NCI-H2081 treated with DMSO at 0.1 percent for 48 hours (cell line): ENCODE data around the gene CAB39L.

Experiments used
- DNase-seq: peaks from one replicate; lab custom pipeline; 2025; lab: John Stamatoyannopoulos, UW

Gene CAB39L

DNA sequence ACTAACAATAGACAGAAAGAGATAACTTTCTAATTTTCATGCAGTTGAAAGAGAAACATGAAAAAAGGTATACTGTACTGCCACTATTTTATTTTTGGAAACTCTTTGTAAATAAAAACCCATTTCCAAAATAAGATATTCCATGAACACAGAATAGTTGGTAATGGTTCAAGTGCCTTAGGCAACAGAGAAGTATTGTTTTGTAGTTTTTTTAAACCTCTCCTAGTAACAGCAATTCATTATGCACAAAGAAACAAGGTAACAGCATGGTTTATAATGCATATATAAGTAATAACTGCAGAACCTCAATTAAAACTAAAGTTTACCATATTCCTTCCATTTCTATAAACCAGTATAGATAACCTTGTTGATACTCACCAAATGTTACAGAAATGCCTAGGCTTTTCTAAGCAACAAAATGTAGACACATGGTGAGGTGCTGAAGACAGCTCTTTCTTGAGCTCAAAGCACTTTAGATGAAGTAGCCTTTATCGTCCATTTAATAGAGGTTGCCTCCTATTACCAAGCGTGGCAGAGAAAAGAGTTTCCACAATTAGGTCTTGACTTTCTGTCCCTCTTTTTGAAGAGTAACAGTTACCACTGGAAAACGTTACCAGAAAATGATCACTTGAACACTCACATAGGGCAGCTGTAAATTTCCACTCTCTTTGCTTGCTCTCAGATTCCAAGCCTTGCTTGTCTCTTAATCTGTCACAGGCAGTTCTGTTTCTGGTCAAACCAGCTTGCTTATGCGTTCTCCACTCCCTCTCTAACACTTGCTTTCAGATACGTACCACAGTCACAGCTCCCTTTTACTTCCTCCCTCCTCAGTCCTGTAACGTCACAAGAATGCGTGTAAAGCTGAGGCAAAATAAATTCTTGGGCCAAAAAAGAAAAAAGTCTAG is 42.9 kb downstream of the CAB39L start:
- DNase-seq = no peak

DNA sequence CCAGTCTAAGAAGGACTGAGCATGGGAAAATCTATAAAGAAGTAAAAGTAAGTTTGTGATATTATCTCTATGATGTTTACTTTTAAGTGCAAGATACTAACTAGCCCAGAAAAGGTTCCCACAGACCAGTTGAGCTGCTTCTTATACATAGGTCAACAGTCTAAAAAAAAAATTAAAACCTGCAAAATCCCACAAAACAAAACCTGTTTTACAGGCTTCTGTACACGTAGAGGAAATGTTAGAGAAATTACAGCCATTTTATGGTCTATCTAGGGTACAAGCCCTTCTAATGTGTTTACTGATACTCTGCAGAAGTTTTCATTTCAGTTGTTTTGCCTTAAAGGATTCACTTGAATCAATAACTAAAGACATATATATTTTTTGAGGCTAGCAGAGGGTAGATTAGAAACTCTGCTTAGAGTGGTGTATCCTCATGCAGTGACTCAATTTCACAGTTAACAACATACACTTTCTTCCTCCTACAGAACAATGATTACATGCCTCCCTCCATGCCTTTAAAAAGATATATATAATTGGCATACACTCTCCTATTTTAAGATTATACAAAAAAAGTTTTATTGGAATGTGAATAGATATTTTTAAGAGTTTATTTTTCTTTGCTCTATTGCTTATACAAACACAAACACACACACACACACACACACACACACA is 43.9 kb downstream of the CAB39L start:
- no peak for DNase-seq

DNA sequence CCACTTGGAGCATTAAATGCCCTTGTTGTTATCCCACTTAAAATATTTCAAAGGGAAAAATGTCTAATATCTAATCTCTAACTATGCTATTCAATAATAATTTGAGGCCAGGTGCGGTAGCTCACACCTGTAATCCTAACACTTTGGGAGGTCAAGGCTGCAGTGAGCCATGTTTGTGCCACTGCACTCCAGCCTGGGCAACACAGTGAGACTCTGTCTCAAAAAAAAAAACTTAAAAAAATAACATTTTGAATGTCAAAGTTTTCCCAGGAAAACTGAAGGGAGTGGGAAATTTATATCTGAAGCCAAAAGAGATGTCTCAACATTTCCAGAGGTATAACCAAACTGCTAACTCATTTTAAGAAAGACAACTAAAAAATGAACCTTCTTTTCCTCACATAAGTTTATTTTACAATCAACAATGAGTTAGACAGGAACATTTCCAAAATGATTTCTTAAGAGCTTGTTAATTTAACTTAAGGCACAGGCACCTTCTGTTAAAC is 47.9 kb downstream of the CAB39L start:
- DNase-seq = no peak

DNA sequence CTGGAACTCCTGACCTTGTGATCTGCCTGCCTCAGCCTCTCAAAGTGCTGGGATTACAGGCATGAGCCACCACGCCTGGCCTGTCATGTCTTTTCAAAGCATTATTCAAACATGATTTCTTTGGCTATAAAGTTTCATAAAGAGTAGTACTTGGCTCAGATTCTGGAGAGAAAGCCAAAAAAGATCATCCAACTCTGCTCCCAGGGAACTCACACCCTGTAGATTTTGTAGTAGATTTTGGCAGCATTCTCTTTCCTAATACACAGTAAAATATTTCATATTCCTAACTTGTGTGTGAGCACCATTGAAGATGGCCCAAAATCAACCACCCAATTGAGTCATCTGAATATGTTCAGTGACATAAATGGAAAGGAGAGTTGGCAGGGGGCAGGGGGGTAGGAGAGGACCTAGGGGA is 48.4 kb downstream of the CAB39L start:
- no peak for DNase-seq

DNA sequence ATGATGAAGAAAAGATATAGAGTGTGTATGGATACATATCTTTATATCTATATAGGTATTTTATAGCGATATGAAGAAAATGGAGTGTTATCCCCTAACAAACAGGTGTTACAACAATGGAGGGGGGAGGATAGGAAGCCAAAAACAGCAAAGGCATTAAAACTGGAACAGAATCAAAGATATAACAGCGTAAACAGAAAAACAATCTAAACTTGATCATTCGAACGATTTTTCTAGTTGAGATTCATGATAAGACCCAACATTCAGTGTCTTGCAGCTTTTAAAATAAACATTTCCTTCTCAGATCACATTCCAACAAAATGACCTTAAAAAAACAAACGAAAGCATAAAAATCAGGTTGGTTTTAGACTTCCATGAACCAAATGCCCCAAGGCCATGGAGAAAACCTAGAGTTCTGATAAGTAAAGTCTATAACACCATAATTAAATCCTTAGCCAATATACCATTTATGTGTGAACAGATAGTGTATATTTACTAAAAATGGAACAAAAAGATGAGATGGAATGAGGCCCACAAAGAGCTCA is 55.7 kb downstream of the CAB39L start:
- DNase-seq = no peak

DNA sequence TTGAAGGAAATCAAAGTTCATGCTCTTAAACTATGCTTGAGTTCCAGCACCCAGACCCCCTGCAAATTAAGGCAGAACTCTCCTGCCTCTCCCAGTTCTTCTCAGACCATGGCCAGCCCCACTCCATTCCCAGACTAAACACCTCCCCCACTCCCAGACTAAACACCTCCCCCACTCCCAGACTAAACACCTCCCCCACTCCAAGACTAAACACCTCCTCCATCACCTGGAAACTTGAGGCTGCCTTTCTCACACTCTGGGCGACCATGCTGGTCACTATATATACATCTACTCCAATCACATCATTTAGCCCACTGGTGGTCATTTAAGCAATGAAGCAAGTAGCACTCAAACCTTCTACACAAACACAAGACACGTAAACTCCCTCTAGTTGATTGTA is 57.2 kb downstream of the CAB39L start:
- no peak for DNase-seq

DNA sequence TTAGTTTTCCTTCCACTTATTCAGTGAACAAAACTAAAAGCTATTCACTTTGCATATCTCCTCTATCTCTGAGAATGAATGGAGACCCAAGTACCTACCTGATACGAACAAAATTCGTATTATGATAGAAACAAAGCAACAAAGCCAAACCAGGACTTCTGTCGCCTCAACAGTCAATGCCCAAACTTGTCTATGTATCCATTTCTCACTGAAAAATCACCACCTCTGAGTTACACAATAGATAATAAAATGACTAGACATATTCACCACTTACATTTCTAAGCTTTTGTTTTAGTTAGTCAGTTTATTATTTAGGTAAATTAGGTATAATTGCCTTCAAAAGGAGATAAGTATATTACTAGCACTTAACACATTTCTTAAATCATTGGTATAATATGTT is 67.7 kb downstream of the CAB39L start:
- no peak for DNase-seq

DNA sequence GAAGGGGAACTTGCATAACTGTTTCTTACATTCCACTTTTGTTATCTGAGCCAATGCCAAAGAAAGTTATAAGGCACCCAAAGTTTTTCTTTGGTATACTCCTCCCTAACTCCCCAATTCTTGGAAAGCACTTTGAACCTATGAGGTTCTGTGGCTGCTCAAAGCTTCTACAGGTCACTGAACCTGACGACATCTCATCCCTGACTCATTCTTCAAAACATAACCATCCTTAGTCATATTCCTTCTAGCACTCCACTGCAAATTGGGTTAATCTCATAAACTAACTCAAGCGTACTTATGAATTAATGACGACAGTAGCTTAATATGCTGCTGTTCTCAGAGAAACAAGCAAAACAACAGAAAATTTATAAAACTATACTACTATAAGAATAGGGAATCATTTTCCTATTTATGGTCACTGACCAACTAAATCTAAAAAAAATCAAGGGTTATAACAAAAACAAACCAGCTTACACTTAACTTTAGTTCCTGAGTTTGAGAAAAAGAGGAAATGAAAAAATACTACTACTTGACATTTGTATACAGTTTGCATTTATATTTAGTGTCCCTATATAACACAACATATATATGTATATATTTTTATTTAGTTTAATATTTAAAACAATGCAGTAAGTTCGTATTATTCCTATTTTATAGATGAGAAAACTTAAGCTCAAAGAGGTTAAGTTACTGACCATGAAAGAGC is 69.1 kb downstream of the CAB39L start:
- no peak for DNase-seq

DNA sequence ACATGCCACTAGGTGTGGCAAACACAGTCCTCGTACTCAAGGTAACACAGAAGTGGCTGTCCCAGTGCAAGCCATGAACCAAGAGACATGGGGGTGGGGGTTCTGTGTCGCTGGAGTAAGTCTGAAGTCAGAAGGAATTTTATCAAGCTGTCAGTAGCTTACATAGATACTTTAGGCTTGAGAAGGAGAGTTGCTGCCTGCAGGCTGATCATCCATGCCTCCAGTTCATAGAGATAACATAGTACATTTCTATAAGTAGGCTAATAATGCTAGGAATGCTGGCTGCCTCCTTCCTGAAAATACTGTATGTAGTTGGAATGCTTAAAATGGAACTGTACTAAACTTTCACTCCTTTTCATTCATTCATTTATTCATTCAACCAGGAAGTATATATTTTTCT is 70.1 kb downstream of the CAB39L start:
- DNase-seq = no peak

DNA sequence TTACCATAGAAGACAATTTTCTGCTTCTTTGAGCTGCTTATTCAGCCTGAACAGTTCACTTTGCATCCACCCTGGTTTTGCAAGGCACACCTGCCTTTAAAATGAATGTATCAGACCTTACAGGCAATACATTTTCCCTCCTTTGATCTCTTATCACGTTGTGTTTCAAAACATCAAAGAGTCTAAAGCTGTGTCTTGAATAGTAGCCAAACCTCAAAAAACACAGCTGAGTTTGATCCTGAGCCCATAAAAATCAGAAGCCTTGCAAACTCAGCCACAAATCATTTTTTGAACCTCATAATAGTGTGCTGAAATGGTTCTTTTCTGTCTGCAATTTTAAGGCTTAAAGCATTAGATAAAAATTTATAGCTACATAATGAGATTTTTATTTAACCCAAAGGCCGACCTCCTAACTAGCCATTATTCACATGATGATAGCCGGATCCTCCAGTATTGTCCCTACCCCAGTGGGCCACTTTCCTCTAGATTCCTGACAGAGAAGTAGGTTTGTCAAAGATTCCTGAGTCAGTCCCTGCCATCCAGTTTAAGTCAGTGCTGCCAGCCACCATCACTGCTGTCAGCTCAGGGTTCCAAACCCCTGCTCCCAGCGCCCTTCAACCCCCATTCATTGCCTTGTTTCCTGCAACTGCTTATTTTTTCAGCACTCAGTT is 71.8 kb downstream of the CAB39L start:
- no peak for DNase-seq

DNA sequence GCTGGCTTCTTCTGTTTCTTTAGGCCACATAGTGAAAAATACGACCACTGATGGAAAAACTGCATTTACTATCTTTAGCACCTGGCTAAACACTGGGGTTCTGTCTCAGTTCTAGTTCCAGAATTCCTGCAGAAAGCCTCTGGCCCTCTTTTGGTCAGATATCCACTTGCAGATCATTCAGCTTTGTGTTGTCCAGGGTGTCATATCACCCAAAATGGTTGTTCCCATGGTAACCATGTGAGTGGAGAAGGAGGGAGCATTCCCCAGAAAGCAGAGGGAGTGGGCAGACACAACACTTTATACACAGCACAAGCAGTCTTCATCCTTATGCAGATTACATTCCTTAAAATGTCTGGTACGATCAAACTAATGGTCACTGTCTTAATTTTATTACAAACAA is 73.5 kb downstream of the CAB39L start:
- no peak for DNase-seq

DNA sequence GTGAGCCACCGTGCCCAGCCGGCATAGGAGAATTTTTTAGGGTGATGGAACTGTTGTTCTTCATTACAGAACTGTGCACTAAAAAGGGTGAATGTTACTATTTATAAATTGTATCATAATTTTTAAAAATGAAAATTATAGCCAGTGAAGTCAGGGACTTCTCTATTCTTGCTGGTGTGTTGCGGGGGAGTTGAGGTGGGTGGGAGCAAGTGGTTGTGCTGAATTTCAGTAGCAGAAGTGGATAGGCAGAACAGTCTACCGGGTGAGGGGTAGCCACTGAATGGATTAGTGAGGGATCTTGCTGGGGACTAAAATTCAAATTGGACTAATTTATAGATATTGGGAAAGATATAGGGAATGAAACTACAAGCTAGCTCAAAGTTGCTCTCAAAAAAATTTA is 74.0 kb downstream of the CAB39L start:
- no peak for DNase-seq

DNA sequence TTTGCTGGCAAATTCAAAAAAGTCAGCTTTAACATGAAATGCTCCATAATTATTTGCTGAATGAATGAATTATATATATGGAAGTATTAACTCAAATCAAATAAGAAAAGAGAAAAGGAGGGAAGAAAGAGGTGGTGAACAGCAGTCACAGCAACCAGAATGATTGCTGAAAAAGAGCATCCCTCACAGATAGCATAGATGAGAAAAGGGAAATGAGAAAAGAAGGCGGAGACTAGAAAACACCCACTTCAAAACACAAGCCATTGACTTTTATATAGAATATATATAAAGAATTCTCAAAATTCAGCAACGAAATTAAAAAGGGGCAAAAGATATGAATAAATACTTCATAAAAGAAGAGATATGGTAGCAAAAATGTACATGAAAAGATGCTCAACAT is 75.2 kb downstream of the CAB39L start:
- DNase-seq = no peak

DNA sequence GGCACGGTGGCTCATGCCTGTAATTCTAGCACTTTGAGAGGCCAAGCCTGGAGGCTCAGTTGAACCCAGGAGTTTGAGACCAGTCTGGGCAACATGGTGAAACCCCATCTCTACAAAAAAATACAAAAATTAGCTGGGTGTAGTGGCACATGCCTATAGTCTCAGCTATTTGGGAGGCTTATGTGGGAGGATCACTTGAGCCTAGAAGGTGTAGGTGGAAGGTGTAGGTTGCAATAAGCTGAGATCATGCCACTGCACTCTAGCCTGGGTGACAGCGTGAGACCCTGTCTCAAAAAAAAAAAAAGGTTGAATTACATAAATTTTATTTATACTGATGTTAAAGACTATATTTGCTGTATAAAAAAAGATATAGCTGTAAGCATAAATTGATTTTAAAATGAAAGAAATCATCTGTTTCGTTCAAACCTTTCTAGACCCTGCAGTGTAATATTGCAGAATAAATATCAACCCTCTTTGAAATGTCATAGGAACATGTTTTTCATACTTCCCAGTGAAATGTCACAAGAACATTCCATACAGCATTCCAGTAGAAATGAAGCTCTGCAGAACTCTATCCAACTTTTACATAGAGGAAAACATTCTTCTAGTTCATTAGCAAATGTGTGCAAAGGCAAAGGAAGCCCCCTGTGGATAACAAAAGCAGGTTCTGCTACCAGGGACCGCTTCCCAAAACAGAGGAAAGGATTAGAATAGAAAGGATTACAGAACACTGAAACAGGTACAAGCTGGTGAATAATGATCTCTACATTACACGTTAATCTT is 76.0 kb downstream of the CAB39L start:
- no peak for DNase-seq

DNA sequence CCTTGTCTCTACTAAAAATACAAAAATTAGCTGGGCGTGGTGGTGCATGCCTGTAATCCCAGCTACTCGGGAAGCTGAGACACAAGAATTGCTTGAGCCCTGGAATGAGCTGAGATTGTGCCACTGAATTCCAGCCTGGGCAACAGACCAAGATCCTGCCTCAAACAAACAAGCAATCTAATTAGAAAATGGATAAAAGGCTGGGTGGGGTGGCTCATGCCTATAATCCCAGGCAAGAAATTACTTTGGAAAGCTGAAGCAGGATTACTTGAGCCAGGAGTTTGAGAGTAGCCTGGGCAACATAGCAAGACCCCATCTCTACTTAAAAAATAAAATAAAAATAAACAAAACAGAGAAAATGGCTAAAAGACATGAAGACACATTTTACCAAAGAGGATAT is 77.0 kb downstream of the CAB39L start:
- no peak for DNase-seq

DNA sequence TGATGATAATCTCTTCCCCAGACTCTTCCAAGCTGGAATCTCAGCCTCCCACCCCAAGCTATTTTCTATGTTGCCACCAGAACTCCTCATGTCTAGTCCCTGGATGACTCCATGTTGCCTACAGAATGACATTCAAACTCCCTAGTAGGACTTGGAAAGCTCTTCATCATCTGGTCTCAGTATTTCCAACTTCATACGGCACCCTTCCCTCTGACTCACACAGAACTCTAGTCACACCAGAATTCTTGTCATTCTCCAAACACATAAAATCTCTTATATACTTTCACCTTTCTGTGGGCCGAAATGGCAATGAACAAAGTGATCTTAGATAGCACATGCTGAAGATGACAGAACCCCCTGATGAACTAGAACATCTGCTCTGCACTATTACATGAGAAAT is 86.2 kb downstream of the CAB39L start:
- DNase-seq = no peak

DNA sequence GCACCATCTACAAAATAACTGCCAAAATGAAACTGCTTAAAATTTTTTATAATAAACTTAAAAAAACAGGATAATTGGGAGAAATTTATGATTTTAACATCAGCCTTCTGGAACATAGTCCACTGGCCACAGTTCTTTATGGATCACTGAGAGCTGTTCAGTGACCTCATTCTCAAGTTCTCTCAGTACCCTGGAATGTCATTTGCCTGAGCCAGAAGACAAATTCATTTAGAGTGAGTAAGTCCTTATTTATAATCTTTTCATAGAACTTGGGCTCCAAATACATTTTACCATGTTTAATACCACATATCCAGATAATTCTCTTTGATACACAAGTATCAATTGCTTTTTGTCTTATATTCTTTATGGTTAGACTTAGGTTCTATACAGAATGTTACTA is 87.6 kb downstream of the CAB39L start:
- no peak for DNase-seq

DNA sequence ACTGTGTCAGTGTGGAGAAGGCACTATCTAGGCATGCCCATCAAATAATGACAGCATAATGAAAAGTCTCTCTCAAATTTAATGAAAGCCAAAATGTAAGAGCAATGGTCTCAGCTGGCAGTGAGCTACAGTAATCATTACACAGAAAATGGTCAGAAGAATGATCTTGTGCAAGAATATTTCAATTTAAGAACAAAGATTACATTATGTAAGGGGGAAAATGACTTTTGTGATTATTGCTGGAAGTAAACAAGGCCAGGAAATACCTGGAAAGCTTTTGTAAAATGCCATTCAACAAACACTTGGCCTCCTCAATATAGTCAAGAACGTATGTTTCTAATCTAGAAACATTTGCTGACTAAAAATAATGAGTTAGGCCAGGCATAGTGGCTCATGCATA is 89.1 kb downstream of the CAB39L start:
- DNase-seq = no peak

DNA sequence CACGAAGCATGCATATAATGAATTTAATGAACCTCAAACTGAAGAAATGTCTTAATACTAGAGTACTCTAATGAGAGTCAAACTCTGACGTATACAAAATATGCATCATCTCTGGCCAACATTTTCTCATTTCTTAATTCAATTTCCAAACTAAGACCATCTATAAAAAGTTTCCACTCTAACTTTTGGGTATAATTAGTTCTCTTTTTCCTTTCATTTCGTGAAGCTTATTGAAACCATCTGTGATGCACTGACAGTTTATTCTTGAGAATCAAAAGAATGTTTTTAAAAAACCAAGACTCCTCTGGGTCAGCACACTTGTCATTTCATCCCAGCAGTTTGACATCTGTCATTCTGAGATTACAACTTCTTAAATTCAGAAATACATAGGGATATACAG is 90.0 kb downstream of the CAB39L start:
- no peak for DNase-seq

DNA sequence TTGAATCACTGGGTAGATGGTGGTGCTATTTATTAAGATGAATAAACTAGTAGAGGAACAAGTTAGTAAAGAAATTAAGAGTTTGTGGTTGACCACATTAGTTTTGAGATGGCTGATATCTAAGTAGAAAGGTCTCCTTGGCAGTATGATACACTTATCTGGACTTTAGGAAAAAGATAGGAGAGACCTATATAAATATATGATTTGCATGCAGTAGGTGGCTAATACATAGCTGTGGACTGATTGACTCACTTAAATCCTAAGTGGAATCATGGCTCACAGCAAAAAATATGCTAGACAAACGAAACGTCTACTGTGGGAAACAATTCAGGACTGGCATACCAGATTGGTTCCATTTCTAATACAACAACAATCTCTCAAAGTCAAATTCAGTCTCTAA is 92.0 kb downstream of the CAB39L start:
- DNase-seq = no peak

DNA sequence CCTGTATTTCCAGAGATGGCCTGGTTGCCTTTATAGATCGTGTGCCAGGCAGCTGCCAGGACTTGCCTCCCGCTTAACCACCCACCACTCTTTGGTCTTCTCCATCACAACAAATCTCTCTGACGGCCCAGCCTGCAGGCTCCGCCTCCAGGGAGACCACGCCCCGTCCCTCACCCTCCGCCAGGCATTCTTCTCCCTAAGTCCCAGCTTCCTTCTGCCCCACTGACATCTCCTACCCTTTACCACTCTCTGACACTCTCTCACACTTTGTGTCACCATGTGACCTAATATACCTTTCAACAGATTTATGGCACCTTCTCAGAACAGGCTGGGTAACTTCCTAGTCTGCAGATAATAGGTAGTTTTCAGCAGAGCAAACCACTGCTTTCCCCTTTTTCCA is 95.1 kb downstream of the CAB39L start:
- no peak for DNase-seq
